ENCODE measurements around the gene COX4I2.
A peak's percentile ranks its signal among the peaks of the same experiment; 100 is the strongest.
"Not testable (repeated sequence)": the region's sequence is repeated elsewhere in the genome, so short reads cannot be mapped to it uniquely, and the experiment has no call there.

Gene COX4I2

DNA sequence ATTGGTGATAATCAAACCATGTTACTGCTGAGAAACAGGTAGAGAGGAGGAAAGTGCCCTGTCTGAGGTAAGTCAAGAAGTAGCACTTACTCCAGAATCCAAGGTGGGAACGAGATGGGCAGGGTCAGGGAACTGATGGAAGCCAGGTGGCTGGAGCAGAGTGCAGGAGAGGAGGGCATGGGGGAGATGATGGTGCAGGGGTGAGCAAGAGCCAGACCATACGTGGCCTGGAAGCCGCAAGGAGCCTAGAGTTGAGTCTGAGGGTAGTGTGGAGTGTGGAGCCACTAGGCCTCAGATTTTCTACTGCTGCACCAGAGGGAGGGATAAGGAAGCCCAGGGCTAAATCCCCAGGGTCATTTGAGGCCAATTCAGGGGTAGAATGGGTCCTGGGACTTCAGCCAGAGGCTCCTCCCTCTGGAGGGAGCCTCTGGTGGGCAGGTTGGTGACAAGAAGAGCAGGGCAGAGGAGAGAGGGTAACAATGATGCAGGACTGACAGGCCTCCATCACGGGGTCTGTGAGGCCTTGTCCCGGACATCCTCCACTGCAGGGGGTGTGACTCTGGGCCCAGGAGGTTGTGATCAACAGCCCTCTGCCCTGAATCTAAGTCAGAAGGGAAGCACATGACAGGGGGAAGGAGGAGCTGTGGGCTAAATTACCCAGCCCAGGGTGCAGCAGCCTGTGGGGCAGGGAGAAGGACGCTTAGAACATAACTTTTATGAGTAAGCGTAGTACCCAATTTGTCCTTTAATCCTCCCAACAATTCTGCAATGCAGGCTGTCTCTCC lies 28.7 kb downstream of the COX4I2 start:
- peak; percentile 35 for ATAC-seq (ENCODE audit: insufficient read depth, low read depth)
- H3K27ac ChIP-seq (ENCODE audit: low read length): peak overlapping the region; percentile 78
- no peaks in the 10 kb centered on the region for H3K9me3 ChIP-seq (ENCODE audit: insufficient read depth, low read length, severe bottlenecking)
- peak overlapping the region; percentile 27; the same call in 1 of the 2 replicates for H3K9ac ChIP-seq (ENCODE audit: low read depth, low read length)
- H3K4me2 ChIP-seq (ENCODE audit: insufficient read depth, low read length): no peak overlapping the region
- no peak overlapping the region for H3K4me3 ChIP-seq (ENCODE audit: low read depth in 1 of 2, low read length in 2 of 2)
- H3K4me1 ChIP-seq (ENCODE audit: insufficient read depth, low read length): peaks cover 82% of the 10 kb centered on the region
- no peaks in the 10 kb centered on the region for H3K27me3 ChIP-seq (ENCODE audit: insufficient read depth, low read length, poor library complexity)
- TF ChIP-seq, protein P1, sequence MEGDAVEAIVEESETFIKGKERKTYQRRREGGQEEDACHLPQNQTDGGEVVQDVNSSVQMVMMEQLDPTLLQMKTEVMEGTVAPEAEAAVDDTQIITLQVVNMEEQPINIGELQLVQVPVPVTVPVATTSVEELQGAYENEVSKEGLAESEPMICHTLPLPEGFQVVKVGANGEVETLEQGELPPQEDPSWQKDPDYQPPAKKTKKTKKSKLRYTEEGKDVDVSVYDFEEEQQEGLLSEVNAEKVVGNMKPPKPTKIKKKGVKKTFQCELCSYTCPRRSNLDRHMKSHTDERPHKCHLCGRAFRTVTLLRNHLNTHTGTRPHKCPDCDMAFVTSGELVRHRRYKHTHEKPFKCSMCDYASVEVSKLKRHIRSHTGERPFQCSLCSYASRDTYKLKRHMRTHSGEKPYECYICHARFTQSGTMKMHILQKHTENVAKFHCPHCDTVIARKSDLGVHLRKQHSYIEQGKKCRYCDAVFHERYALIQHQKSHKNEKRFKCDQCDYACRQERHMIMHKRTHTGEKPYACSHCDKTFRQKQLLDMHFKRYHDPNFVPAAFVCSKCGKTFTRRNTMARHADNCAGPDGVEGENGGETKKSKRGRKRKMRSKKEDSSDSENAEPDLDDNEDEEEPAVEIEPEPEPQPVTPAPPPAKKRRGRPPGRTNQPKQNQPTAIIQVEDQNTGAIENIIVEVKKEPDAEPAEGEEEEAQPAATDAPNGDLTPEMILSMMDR (IDR thresholded peaks at IDR 0.05; ENCODE audit: borderline replicate concordance, extremely low read depth, low read length, poor library complexity, severe bottlenecking): no peak
- TF ChIP-seq EZH2 (IDR thresholded peaks at IDR 0.05; ENCODE audit: borderline replicate concordance, low read depth, low read length, severe bottlenecking): no peak
- DNase-seq: no peak
- peaks cover 79% of the 10 kb centered on the region for H3K36me3 ChIP-seq (ENCODE audit: insufficient read depth, low read length)
- H2AFZ ChIP-seq (ENCODE audit: low read depth, low read length): no peak overlapping the region
- peaks cover 30% of the 10 kb centered on the region for H4K20me1 ChIP-seq (ENCODE audit: insufficient read depth, low read length)
- peaks cover 86% of the 10 kb centered on the region for H3K79me2 ChIP-seq (ENCODE audit: insufficient read depth, low read length)

DNA sequence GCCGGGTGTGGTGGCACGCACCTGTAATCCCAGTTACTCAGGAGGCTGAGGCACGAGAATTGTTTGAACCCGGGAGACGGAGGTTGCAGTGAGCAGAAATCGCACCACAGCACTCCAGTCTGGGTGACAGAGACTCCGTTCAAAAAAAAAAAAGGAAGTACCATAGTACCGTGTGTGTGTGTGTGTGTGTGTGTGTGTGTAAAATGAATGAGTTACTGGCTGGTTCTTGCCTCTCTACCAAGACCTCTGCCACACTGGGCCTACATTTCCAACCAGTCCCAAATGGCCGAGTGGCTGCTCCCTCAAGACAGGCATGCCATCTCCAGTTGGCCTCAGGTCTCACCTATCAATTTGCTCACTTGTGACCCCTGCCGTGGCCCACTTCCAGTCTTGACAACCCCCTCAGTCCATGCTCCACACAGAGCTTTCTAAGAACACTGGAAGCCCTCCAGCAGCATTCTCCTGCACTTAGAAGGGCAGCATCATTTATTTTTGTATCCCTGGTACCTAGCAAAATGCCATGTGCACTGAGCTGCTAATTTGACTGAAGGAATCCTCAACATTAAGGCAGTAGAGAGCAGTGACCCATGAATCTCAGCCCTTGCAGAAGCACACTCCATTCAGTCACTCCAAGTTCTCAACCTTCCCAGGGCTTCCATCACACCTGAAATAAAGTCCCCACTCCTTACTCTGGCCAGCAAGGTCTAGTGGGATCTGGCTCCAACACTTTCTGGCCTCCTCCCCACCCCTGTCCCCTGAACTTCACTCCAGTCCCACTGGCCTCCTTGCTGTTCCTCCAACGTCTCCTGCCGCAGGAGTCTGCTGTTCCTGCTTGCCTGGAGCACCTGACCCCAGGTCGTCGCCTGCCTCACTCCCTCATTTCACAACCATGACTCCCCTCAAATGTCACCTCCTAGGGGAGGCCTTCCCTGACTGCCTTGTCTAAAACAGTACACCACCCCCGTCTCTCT lies 29.9 kb downstream of the COX4I2 start:
- no peaks in the 10 kb centered on the region for H3K27me3 ChIP-seq (ENCODE audit: insufficient read depth, low read length, poor library complexity)
- H3K4me1 ChIP-seq (ENCODE audit: insufficient read depth, low read length): peaks cover 76% of the 10 kb centered on the region
- H3K9me3 ChIP-seq (ENCODE audit: insufficient read depth, low read length, severe bottlenecking): no peaks in the 10 kb centered on the region
- peaks cover 91% of the 10 kb centered on the region for H3K79me2 ChIP-seq (ENCODE audit: insufficient read depth, low read length)
- H3K4me2 ChIP-seq (ENCODE audit: insufficient read depth, low read length): no peak overlapping the region
- peaks cover 87% of the 10 kb centered on the region for H3K36me3 ChIP-seq (ENCODE audit: insufficient read depth, low read length)
- H2AFZ ChIP-seq (ENCODE audit: low read depth, low read length): no peak overlapping the region
- no peak overlapping the region for H3K9ac ChIP-seq (ENCODE audit: low read depth, low read length)
- no peak for TF ChIP-seq EZH2 (IDR thresholded peaks at IDR 0.05; ENCODE audit: borderline replicate concordance, low read depth, low read length, severe bottlenecking)
- TF ChIP-seq, protein P1 (IDR thresholded peaks at IDR 0.05; ENCODE audit: borderline replicate concordance, extremely low read depth, low read length, poor library complexity, severe bottlenecking): no peak
- H3K27ac ChIP-seq (ENCODE audit: low read length): peak overlapping the region; percentile 70
- H4K20me1 ChIP-seq (ENCODE audit: insufficient read depth, low read length): peaks cover 32% of the 10 kb centered on the region
- no peak overlapping the region for H3K4me3 ChIP-seq (ENCODE audit: low read depth in 1 of 2, low read length in 2 of 2)
- ATAC-seq (ENCODE audit: insufficient read depth, low read depth) (no peak; the same call in 2 of the 3 replicates), DNase-seq (no peak)

DNA sequence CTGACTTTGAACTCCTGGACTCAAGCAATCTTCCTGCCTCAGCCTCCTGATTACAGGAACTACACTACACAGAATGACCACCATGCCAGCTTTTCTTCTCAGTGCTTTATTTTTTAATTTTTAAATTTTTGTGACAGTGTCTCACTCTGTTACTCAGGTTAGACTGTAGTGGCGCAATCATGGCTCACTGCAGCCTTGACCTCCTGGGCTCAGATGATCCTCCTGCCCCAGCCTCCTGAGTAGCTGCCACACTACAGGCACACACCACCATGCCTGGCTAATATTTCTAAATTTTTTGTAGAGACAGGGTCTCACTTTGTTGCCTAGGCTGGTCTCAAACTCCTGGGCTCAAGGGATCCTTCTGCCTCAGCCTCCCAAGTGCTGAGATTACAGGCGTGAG lies 31.2 kb downstream of the COX4I2 start:
- DNase-seq; H3K9me3 ChIP-seq (ENCODE audit: insufficient read depth, low read length, severe bottlenecking); H3K4me2 ChIP-seq (ENCODE audit: insufficient read depth, low read length); H2AFZ ChIP-seq (ENCODE audit: low read depth, low read length); H3K9ac ChIP-seq (ENCODE audit: low read depth, low read length); H3K4me3 ChIP-seq (ENCODE audit: low read depth in 1 of 2, low read length in 2 of 2); ATAC-seq (ENCODE audit: insufficient read depth, low read depth); H3K27me3 ChIP-seq (ENCODE audit: insufficient read depth, low read length, poor library complexity): not testable (repeated sequence)
- H3K4me1 ChIP-seq (ENCODE audit: insufficient read depth, low read length): peaks cover 76% of the 10 kb centered on the region
- H3K36me3 ChIP-seq (ENCODE audit: insufficient read depth, low read length): peaks cover 94% of the 10 kb centered on the region
- H4K20me1 ChIP-seq (ENCODE audit: insufficient read depth, low read length): peaks cover 34% of the 10 kb centered on the region
- peak overlapping the region; percentile 39 for H3K27ac ChIP-seq (ENCODE audit: low read length)
- peaks cover 97% of the 10 kb centered on the region for H3K79me2 ChIP-seq (ENCODE audit: insufficient read depth, low read length)

All from DND-41 (cell line).